HFFc6 (cell line): ENCODE results near the gene PREPL. TPM values are rescaled to one million over a fixed set of nuclear protein-coding genes. Genes with fewer than 3 reads are reported as not detected.

Experiments used
- DNase-seq: peaks from one replicate; pipeline ENCODE4 v3.0.0-alpha.2; 2018
- H3K27ac Mint-ChIP-seq: 2 replicates; pipeline ENCODE4 v1.8.0; 2020; ENCODE audit warnings: mild to moderate bottlenecking, mixed read lengths
- H3K27me3 Mint-ChIP-seq: 2 replicates; pipeline ENCODE4 v1.8.0; 2021; ENCODE audit warnings: mild to moderate bottlenecking, moderate library complexity, mixed read lengths; ENCODE audit not compliant: insufficient read depth
- H3K36me3 Mint-ChIP-seq: 2 replicates; pipeline ENCODE4 v1.8.0; 2021; ENCODE audit warnings: low read depth, mixed read lengths
- H3K4me1 Mint-ChIP-seq: 2 replicates; pipeline ENCODE4 v1.8.0; 2020; ENCODE audit warnings: low read depth, mixed read lengths
- H3K4me3 Mint-ChIP-seq: 2 replicates; pipeline ENCODE4 v1.8.0; 2020; ENCODE audit warnings: mild to moderate bottlenecking, moderate library complexity, mixed read lengths
- H3K9me3 Mint-ChIP-seq: 2 replicates; pipeline ENCODE4 v1.8.0; 2020; ENCODE audit warnings: mild to moderate bottlenecking, mixed read lengths
- CTCF ChIP-seq: fragments of 200-600 bp; sonication (generic); IDR thresholded peaks from 2 replicates; pipeline ENCODE4 v1.5.0; 2021; ENCODE audit warnings: antibody characterized with exemption, mild to moderate bottlenecking
- total RNA-seq, 6 experiments: library from RNA; stranded (reverse); fragmentation: NEBNext Ultra II Directional; extraction: Animal tissue kit (Norgen Biotek cat#: 25700); gene quantifications; 2 replicates in 1 of 6; 3 replicates in 5 of 6; pipeline ENCODE4 v1.2.3, GENCODE V29; 2021

Gene PREPL
- total RNA-seq, 6 experiments from 2014 or later = 51.5 to 67.1 (median 55.6) TPM

GRCh38 chr2:44325897-44326296 lies 35.4 kb downstream of the PREPL start:
- TF ChIP-seq CTCF = no peak
- H3K27ac Mint-ChIP-seq = no peak overlapping the region
- no peak overlapping the region for H3K4me3 Mint-ChIP-seq
- peaks cover 22% of the 10 kb centered on the region for H3K4me1 Mint-ChIP-seq
- H3K36me3 Mint-ChIP-seq = peaks cover 28% of the 10 kb centered on the region
- no peak for DNase-seq
- H3K27me3 Mint-ChIP-seq = no peaks in the 10 kb centered on the region
- no peaks in the 10 kb centered on the region for H3K9me3 Mint-ChIP-seq

GRCh38 chr2:44324971-44325426 lies 36.3 kb downstream of the PREPL start:
- Mint-ChIP-seq H3K4me3 (no peak overlapping the region), H3K4me1 (peaks cover 20% of the 10 kb centered on the region), H3K27me3 (no peaks in the 10 kb centered on the region), H3K36me3 (peaks cover 28% of the 10 kb centered on the region), H3K9me3 (no peaks in the 10 kb centered on the region), H3K27ac (peak overlapping the region; percentile 22; the same call in 1 of the 2 replicates)
- DNase-seq = peak; percentile 42
- TF ChIP-seq CTCF = no peak

- Mint-ChIP-seq H3K9me3 (no peaks in the 10 kb centered on the region), H3K27me3 (no peaks in the 10 kb centered on the region), H3K36me3 (peaks cover 32% of the 10 kb centered on the region), H3K4me1 (peaks cover 20% of the 10 kb centered on the region), H3K4me3 (no peak overlapping the region), H3K27ac (no peak overlapping the region)
- no peak for DNase-seq
- no peak for TF ChIP-seq CTCF
These were observed 39.9 kb downstream of the PREPL start for GRCh38 chr2:44321360-44321759.

GRCh38 chr2:44320832-44321231 lies 40.5 kb downstream of the PREPL start:
- H3K4me3 Mint-ChIP-seq = no peak overlapping the region
- no peak overlapping the region; the same call in 1 of the 2 replicates for H3K27ac Mint-ChIP-seq
- no peak for TF ChIP-seq CTCF
- H3K27me3 Mint-ChIP-seq = no peaks in the 10 kb centered on the region
- peaks cover 37% of the 10 kb centered on the region for H3K36me3 Mint-ChIP-seq
- DNase-seq = no peak
- peaks cover 20% of the 10 kb centered on the region for H3K4me1 Mint-ChIP-seq
- H3K9me3 Mint-ChIP-seq = no peaks in the 10 kb centered on the region

GRCh38 chr2:44315945-44316344 lies 45.3 kb downstream of the PREPL start:
- Mint-ChIP-seq H3K27me3 (no peaks in the 10 kb centered on the region), H3K36me3 (peaks cover 61% of the 10 kb centered on the region), H3K4me3 (no peak overlapping the region), H3K9me3 (peaks cover 7% of the 10 kb centered on the region), H3K4me1 (peaks cover 3% of the 10 kb centered on the region; the same call in 1 of the 2 replicates), H3K27ac (no peak overlapping the region)
- TF ChIP-seq CTCF = no peak
- DNase-seq = no peak

- no peaks in the 10 kb centered on the region for H3K4me1 Mint-ChIP-seq
- peaks cover 19% of the 10 kb centered on the region for H3K9me3 Mint-ChIP-seq
- H3K4me3 Mint-ChIP-seq = no peak overlapping the region
- no peak overlapping the region for H3K27ac Mint-ChIP-seq
- no peak for DNase-seq
- H3K36me3 Mint-ChIP-seq = peaks cover 73% of the 10 kb centered on the region
- H3K27me3 Mint-ChIP-seq = no peaks in the 10 kb centered on the region
- no peak for TF ChIP-seq CTCF
These were observed 46.9 kb downstream of the PREPL start for GRCh38 chr2:44314362-44314761.
